Uterus (tissue), 2 donors: ENCODE results near the gene MTSS2.

Experiments used
- CTCF ChIP-seq, 4 experiments: fragments of 200-600 bp in 2 of 4; fragments of 450-650 bp in 2 of 4; sonication (generic) in 2 of 4; IDR thresholded peaks; one replicate each; pipeline ENCODE4 v1.5.1; 2016 to 2019; ENCODE audit warnings: antibody characterized with exemption in 4 of 4, mild to moderate bottlenecking in 2 of 4, moderate library complexity in 1 of 4
- POLR2A ChIP-seq, 2 donors: fragments of 450-650 bp; IDR thresholded peaks; one replicate each; pipeline ENCODE4 v1.6.1; 2016; ENCODE audit warnings: antibody characterized with exemption in 2 of 2, mild to moderate bottlenecking in 1 of 2, moderate library complexity in 1 of 2

- TF ChIP-seq POLR2A (IDR thresholded peaks at IDR 0.05) (no peak), CTCF (IDR thresholded peaks at IDR 0.05) (no peak)
Measured at GRCh38 chr16:70726892-70727361, 41.1 kb upstream of the MTSS2 start.
